NB4 (cell line): ENCODE data around the gene ZNF101.
"Not testable (repeated sequence)": the region's sequence is repeated elsewhere in the genome, so short reads cannot be mapped to it uniquely, and the experiment has no call there.

Source experiments
- MYC ChIP-seq: IDR thresholded peaks from 2 replicates; pipeline ENCODE4 v1.6.1; 2011; ENCODE audit warnings: low read depth, low read length
- POLR2A ChIP-seq: IDR thresholded peaks from 2 replicates; pipeline ENCODE4 v1.6.1; 2011; ENCODE audit warnings: mild to moderate bottlenecking; ENCODE audit not compliant: insufficient read length; ENCODE audit errors: extremely low read depth

DNA sequence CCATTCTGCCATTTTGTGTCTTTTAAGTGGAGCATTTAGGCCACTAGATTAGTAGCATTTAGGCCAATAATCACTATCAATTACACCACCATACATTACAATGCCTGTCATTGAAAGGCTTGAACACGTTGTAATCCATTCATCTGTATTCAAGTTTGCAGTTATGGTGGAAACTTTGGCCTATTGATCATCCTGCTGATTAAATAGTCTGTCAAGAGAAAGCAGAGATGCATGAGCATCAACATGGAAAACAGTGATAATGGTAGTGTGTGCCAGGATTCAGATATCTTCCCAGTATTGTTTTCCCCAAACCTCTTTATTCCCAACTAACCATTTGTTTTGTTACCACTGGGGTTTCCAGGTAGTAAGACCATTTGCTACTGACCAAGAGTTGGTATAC, 31.9 kb downstream of the ZNF101 start:
- TF ChIP-seq POLR2A, MYC: not testable (repeated sequence)
